Osteoblast (primary cell): Measurements from ENCODE around the gene KCTD1. TPM values are rescaled to one million over a fixed set of nuclear protein-coding genes. Genes with fewer than 3 reads are reported as not detected.
A peak's percentile ranks its signal among the peaks of the same experiment; 100 is the strongest.

Source experiments
- DNase-seq: peaks from one replicate; pipeline ENCODE4 v3.0.0; 2011; ENCODE audit warnings: low spot score, mixed read lengths; ENCODE audit not compliant: insufficient read length; ENCODE audit errors: missing footprints
- H2AFZ ChIP-seq: 2 replicates; pipeline ENCODE4 v1.6.0; 2011; ENCODE audit warnings: mild to moderate bottlenecking, low read length
- H3K27ac ChIP-seq: 2 replicates; pipeline ENCODE4 v1.5.1; 2011; ENCODE audit warnings: mild to moderate bottlenecking, low read depth, low read length, moderate library complexity
- H3K27me3 ChIP-seq: 2 replicates; pipeline ENCODE4 v1.6.0; 2012; ENCODE audit warnings: mild to moderate bottlenecking, control low read depth, inconsistent platforms, low read length, moderate library complexity; ENCODE audit not compliant: insufficient read depth
- H3K36me3 ChIP-seq: 2 replicates; pipeline ENCODE4 v1.5.1; 2011; ENCODE audit warnings: mild to moderate bottlenecking, low read length, control low read depth, moderate library complexity; ENCODE audit not compliant: insufficient read depth
- H3K4me1 ChIP-seq: 2 replicates; pipeline ENCODE4 v1.5.1; 2011; ENCODE audit warnings: mild to moderate bottlenecking, low read length, control low read depth, moderate library complexity; ENCODE audit not compliant: insufficient read depth
- H3K4me2 ChIP-seq: 2 replicates; pipeline ENCODE4 v1.6.0; 2011; ENCODE audit warnings: mild to moderate bottlenecking, low read length; ENCODE audit not compliant: insufficient read depth
- H3K4me3 ChIP-seq: fragments of 200-600 bp; sonication (generic); 3 replicates; pipeline ENCODE4 v1.5.1; 2012; ENCODE audit warnings: mild to moderate bottlenecking, low read length, inconsistent platforms; ENCODE audit not compliant: insufficient read depth
- H3K79me2 ChIP-seq: 2 replicates; pipeline ENCODE4 v1.6.0; 2012; ENCODE audit warnings: mild to moderate bottlenecking, low read length, control low read depth, inconsistent platforms; ENCODE audit not compliant: insufficient read depth
- H3K9me3 ChIP-seq: 2 replicates; pipeline ENCODE4 v1.5.1; 2011; ENCODE audit warnings: low read depth, low read length, control low read depth
- H4K20me1 ChIP-seq: 2 replicates; pipeline ENCODE4 v1.6.0; 2012; ENCODE audit warnings: mild to moderate bottlenecking, low read length, control low read depth; ENCODE audit not compliant: insufficient read depth
- total RNA-seq: library from RNA; depleted of rRNA; stranded (reverse); fragments of >200 nt; gene quantifications from 2 replicates; pipeline ENCODE4 v1.2.3, GENCODE V29; 2012
- TF ChIP-seq, protein P1 (sequence below): IDR thresholded peaks from 2 replicates; pipeline ENCODE4 v1.5.1; 2011; ENCODE audit warnings: mild to moderate bottlenecking, low read depth, low read length, moderate library complexity; ENCODE audit errors: extremely low read depth

Gene KCTD1
- total RNA-seq, 1 donor = 14.8 TPM

DNA sequence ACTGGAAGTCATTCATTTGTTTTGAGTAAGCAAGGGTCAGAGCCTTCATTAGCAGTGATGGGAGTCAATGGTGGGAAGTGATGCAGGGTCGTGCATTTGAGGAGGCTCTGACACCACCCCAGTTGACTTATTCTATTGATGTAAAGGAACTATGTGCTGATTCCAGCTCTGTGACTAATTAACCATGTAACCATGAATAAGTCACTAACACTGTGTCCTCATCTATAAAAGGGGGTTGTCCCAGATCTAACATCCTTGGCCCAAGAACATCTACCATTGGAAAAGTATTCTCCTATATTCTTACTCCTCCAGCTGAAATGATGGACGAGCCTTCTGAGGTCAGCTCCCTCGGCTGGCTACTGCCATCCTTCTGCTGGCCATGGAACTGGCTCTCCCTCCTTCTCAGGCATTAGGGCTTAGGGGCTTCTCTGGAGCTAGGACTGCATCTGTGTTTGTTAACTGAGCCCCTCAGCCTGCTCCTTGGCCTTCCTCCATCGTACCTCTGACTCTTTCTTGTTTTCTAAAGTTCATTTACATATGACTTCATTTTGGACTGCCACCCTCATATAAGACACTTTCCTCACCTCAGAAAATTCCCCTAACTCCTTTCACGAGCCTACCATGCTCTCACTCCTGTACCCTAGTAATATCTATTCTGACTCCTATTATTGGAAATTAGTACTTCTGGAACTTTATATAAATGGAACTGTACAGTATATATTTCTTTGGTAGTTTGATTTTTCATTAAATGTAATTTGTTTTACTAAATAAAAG lies 115.5 kb downstream of the KCTD1 start:
- DNase-seq = no peak
- Histone ChIP-seq H3K9me3 (no peaks in the 10 kb centered on the region), H2AFZ (no peak overlapping the region), H3K36me3 (no peaks in the 10 kb centered on the region), H3K27me3 (no peaks in the 10 kb centered on the region), H4K20me1 (no peaks in the 10 kb centered on the region), H3K4me2 (no peak overlapping the region), H3K27ac (no peak overlapping the region), H3K4me1 (peaks cover 19% of the 10 kb centered on the region), H3K79me2 (no peaks in the 10 kb centered on the region), H3K4me3 (no peak overlapping the region)
- TF ChIP-seq, protein P1, sequence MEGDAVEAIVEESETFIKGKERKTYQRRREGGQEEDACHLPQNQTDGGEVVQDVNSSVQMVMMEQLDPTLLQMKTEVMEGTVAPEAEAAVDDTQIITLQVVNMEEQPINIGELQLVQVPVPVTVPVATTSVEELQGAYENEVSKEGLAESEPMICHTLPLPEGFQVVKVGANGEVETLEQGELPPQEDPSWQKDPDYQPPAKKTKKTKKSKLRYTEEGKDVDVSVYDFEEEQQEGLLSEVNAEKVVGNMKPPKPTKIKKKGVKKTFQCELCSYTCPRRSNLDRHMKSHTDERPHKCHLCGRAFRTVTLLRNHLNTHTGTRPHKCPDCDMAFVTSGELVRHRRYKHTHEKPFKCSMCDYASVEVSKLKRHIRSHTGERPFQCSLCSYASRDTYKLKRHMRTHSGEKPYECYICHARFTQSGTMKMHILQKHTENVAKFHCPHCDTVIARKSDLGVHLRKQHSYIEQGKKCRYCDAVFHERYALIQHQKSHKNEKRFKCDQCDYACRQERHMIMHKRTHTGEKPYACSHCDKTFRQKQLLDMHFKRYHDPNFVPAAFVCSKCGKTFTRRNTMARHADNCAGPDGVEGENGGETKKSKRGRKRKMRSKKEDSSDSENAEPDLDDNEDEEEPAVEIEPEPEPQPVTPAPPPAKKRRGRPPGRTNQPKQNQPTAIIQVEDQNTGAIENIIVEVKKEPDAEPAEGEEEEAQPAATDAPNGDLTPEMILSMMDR = no peak

DNA sequence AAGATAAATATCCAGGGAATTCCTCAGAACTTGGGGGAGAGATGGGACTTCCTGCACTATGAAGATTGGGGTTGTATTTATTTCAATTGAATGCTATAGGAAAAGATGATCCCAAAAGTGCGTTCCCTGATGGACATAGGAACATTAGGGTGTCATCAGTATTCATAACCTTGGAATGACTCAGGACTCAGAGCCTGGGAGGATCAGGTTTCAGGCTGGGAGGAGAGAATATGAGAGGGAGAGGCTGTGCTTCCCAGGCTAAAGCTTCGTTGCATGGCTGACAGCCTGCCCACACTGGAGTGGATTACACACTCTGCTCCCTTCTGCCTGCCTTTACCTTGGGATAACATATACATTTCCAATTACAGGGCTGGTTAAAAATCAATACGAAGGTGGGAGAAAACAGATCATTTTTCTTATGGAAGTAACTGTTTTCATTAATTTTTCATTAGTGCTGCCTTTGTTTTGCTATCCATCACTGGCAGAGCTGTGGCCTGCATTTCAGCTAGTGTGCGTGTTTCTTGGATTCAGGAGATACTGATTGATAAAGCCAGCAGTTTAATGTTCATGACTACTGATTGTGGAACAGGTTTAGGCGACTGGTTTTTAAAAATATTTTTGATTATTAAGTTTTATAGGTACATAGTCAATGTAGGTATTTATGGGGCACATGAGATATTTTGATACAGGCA lies 118.7 kb downstream of the KCTD1 start:
- Histone ChIP-seq H3K36me3 (no peaks in the 10 kb centered on the region), H2AFZ (peak overlapping the region; percentile 57), H3K27me3 (no peaks in the 10 kb centered on the region), H3K27ac (no peak overlapping the region), H4K20me1 (no peaks in the 10 kb centered on the region), H3K4me2 (peak overlapping the region; percentile 18), H3K4me3 (no peak overlapping the region), H3K9me3 (no peaks in the 10 kb centered on the region), H3K79me2 (no peaks in the 10 kb centered on the region), H3K4me1 (peaks cover 11% of the 10 kb centered on the region)
- peak; percentile 93 for DNase-seq
- TF ChIP-seq, protein P1 = no peak

DNA sequence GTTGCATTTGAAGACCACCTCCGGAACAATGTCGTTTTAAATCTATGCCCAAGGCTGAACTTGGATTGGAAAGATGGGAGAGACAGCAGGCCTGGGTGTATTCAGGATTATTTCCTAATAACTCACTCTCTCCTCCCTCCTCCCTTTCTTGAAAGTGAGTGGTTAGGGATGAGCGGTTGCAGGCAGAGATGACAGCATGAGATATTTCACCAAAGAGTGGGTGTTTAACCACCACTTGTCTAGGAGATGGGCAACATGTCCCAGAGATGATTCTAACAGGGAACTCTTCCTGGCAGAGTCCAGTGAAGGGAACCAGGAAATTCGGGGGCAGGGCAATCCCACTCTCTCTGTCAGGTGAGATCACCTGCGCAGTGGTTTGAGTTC lies 123.2 kb downstream of the KCTD1 start:
- Histone ChIP-seq H3K4me2 (no peak overlapping the region), H3K27me3 (no peaks in the 10 kb centered on the region), H3K9me3 (no peaks in the 10 kb centered on the region)

More for the DNA sequence above, 123.2 kb downstream of the KCTD1 start:
- Histone ChIP-seq H3K4me3 (no peak overlapping the region), H3K27ac (no peak overlapping the region), H4K20me1 (no peaks in the 10 kb centered on the region), H3K36me3 (no peaks in the 10 kb centered on the region), H3K4me1 (peaks cover 11% of the 10 kb centered on the region), H3K79me2 (no peaks in the 10 kb centered on the region), H2AFZ (no peak overlapping the region)
- TF ChIP-seq, protein P1 = no peak
- DNase-seq = no peak
